DLD1 (cell line): ENCODE data around the gene TLCD3A.

ENCODE experiments used
- in situ Hi-C: cut with HindIII; loops from 2 replicates; pipeline ENCODE4 v1.10.0; 2017; ENCODE audit warnings: low sequenced_read_pairs

TLCD3A gene

DNA sequence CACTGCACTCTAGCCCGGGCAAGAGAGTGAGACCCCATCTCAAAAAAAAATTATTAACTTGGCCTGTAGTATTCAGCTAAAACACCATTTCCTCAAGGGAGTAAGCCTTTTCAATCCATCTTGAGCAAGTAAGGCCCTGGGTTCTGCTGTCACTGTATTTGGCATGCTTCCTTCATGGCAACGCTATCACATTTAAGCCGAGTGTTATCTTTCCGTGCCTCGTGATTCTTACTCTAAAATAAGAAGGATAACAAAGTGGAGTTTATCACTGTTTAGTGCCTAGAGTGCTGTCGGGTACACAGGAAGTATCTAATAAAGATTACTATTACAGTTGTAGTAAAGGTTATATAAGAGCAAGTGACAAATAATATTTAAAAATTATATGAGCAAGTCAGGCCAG is 26.5 kb upstream of the TLCD3A start:
- in situ Hi-C loops = no loop called here

DNA sequence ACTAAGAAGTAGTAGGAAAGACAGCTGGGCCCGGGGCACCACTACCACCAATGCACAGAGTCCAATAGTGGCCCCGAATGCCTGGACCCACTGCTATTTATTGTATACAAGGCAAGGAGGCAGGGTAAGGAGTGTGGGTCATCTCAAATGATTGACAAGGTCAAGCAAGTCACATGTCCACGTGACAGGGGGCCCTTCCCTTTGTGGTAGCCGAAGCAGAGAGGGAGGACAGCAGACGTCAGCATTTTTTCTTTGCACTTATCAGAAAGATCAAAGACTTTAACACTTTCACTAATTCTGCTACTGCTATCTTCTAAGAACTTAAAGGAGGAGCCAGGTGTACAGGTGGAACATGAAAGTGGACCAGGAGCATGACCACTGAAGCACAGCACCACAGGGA is 24.3 kb upstream of the TLCD3A start:
- in situ Hi-C loops = no loop called here

DNA sequence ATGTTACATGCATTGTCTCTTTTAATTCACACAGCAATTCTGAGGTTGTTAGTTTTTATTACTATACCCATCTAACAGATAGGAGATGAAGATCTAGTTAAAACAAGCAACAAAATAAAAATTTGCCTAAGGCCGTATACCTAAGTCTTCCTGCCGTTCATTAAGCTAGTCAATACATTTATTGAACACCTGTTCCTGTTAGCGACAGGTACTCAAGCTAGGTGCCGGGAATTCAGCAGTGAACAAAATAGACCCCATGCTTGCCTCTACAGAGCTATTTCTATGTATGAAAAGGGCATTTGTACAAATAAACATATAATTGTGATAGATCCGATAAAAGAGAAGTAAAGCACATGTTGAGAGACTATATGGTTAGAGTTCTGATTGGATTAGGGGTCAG is 14.3 kb upstream of the TLCD3A start:
- in situ Hi-C loops = no loop called here

DNA sequence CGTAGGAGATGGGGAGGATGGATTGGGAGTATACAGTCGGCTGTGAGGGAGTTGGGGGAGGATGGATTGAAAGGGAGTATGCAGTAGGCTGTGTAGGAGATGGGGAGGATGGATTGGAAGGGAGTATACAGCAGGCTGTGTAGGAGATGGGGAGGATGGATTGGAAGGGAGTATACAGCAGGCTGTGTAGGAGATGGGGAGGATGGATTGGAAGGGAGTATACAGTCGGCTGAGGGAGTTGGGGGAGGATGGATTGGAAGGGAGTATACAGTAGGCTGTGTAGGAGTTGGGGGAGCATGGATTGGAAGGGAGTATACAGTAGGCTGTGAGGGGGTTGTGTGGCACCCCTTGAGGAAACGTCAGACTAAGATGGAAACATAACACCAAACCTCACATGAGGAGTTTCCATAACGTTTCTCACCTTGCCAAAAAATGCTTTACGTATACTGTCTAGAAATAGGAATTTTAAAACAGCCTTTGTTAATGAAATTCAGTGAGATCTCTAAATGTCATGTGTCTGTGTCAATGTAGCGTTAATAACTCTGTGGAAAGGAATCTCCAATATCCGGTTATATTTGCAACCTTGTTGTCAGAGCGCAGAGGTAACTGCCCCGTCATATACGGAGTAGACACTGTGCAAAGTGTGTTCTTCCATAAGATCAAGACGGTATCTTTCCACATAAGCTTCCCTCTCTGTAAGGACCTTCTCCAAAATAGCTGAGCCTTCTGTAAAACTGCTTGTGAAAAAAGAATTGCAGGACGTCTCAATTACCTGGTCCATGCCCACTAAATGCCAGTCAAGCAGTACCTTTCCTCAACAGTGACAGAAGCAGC is 11.5 kb upstream of the TLCD3A start:
- in situ Hi-C loops = no loop called here

DNA sequence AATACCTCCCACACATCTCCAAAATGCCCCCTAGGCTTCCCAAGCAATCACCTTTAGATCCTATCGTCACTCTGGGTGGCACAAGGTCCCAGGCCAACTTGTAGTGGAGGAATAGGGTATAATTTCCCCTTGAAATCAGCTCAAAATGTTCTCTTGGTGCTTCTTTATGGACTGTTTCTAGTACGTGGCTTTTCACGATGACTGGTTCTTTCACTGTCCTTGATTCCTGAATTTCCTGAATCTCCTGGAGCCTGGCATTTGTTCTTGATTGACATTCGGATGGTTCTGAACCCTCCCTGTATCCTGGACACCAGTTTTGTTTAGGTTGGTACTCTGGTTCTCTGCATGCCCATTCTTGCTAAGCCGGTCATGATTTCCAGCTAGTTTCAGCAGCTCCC is 10.9 kb upstream of the TLCD3A start:
- in situ Hi-C loops = no loop called here

DNA sequence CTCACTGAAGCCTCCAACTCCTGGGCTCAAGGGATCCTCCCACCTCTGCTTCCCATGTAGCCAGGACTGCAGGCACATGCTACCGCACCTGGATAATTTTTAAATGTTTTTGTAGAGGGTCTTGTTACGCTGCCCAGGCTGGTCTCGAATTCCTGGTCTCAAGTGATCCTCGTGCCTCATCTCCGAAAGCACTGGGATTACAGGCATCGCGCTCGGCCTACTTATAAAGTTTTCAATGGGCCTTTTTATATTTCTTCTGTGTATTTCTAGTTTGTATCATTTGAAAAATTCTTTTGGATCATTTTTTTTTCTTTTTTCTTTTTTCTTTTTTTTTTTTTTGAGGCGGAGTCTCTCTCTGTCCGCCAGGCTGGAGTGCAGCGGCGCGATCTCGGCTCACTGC is 7.3 kb upstream of the TLCD3A start:
- in situ Hi-C loops = no loop called here

DNA sequence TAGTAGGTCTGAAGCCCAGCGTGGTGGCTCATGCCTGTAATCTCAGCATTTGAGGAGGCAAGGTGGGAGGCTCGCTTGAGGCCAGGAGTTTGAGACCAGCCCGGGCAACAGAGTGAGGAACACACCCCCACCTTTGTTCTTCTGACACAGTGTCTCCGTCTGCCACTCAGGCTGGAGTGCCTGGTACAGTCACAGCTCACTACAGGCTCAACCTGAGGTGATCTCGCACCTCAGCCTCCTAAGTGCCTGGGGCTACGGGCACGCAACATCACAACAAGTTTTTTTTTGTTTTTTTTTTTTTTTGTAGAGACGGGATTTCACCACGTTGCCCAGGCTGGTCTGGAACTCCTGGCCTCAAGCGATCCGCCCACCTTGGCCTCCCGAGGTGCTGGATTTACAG is 6.7 kb upstream of the TLCD3A start:
- in situ Hi-C loops = no loop called here

DNA sequence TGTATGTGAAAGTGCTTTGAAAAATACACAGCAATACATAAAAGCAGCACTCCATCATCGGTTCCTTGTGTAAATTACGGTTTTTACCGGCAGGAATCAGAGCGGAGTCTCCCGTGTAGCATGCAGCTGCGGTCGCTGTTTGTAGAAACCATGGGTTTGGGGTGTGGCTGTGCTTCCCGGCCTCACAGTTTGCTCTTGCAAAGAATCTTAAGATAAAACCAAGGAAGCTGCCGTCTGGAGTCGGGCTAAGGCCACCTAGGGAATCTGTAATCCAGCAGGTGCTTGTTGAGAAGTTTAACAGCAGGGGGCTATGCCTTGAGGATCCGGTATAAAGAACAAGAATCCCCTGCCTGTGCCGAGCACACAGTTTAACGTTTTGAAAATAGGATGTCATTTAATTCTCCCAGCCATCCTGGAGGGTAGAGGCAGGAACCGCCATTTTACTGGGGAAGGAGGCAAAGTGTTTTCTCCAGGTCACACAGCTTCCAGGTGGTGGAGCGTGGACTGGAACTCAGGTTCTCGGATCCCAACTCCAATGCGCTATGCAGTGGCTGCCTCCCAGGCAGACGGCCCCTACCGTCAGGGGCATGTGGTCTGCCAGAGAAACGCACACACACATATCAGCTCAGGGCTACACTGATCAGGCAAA is 6.0 kb upstream of the TLCD3A start:
- in situ Hi-C loops = no loop called here

DNA sequence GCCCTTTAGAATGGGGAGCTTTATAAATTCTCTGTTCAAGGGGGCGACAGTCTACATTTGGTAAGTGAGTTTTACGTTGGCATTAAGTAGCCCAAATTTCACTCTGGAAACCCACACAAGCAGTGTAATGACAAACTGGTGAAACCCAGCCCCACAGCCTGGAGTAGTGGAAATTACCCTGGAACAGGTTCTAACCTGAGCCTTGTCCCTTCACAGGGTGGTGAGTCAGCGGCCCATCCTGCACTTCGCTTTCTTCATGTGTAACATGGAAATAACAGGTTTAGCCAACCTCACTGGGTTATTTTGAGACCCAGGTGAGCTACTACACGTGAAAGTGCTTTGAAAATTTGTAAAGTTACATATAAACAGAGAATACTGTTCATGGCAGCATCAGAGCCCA is 3.5 kb upstream of the TLCD3A start:
- in situ Hi-C loops = no loop called here

DNA sequence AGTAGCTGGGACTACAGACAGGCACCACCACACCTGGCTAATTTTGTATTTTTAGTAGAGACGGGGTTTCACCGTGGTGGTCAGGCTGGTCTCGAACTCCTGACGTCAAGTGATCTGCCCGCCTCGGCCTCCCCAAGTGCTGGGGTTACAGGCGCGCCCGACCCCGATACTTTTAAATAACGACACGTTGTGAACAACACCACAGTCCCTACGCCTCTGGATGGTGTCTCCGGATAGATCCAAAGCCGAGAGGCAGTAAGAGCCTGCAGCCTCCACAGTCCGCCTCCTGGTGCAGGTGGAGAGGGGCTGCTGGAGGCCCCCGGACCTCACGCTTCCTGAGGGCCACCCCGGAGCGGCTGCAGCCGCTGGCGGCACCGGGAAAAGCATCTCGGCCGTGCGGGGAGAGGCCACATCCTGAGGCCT is 741 bp upstream of the TLCD3A start:
- in situ Hi-C loops = no loop called here

DNA sequence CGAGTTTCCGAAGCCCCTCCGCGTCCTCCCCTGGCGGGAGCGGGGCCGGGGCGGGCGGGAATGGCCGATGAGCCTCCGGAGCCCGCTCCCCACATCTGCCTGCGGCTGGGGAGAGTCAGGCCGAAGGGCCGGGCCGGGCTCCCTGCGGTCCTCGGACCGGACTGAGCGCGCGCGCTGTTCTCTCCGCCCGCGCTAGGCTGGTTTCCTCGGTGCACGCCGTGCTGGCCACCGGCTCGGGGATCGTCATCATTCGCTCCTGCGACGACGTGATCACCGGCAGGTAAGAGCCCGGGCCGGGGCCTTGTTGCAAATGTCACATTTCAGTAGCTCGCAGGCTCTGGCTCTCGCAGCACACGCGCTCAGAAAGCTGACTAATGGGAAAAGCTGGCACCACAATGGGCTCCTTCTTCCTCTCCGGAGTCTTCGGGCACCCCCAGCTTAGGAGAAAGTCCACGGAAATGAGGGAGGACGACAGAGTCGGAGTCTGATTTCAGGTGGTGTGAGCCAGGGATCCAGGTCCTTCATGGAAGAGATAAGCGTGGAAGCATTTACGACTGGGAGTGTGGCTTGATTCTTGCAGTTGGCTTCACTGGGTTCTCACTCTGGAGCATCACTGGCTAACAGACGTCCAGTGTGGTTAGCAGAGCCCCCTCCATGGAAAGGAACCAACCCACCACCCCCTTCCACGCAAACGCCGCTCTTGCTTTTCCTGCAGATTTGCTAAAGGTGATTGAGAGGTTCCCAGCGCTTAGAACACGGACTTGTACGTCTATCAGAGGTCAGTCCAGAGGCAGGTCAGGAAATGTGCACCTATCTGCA is 715 bp downstream of the TLCD3A start:
- in situ Hi-C loops = no loop called here

DNA sequence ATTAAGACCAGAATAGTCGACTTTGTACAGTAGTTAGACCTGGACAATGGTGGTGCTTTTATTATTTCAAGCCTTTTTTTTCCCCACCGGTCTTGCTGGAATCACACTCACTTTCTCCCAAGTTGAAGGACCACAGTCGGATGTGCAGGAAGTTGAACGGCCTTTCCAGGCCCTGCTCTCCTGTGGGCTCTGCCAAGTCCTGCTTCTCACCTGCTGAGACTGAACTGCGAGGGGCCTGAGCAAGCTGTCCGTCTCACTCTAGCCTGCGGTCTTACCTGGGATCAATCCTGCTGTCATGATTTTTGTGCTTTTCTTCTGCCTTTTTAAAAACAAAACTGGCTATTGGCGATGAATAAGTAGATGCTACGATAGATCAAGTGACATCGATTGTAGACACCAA is 1.3 kb downstream of the TLCD3A start:
- in situ Hi-C loops = no loop called here

DNA sequence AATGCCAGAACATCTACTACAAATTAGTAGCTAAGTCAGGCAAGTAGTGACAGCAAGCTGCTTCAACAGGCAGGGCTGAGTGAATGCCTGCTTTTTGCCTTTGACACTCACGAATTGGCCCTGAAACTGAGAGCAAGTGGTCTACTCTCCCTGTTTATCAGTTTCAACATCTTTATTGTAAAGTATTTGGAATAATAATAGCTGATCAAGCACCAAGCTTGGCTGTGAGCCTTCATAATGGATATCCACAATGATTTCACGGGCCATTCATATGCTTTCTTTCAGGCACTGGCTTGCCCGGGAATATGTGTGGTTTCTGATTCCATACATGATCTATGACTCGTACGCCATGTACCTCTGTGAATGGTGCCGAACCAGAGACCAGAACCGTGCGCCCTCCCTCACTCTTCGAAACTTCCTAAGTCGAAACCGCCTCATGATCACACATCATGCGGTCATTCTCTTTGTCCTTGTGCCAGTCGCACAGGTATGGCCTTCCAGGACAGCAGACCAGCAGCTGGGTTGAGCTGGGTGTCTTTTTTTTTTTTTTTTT is 5.2 kb downstream of the TLCD3A start:
- in situ Hi-C loops = no loop called here

DNA sequence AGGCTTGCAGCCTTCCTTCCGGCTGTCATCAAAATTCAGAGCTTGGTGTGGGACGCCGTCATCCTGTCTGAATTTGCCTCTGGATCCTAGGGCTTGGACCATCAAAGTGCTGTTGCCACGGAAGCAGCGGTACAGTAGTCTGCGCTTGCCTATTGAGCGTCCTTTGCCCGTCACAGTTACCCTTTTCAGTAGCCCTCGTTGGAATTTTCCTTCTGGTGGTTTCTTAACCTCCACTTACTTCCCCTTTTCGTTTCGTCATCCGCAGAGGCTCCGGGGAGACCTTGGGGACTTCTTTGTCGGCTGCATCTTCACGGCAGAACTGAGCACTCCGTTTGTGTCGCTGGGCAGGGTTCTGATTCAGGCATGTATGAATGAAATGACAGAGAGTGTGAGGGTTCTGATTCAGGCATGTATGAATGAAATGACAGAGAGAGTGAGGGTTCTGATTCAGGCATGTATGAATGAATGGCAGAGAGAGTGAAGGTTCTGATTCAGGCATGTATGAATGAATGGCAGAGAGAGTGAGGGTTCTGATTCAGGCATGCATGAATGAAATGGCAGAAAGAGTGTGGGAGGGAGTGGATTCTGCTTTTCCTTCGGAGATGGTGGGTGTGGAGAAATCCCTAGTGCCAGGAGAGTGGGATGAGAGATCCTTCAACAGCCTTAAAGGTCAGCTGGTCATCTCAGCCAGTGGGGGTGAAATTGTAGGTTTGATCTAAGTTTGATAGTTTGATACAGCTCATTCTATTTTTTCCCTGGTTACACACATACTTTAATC is 8.0 kb downstream of the TLCD3A start:
- in situ Hi-C loops = no loop called here

DNA sequence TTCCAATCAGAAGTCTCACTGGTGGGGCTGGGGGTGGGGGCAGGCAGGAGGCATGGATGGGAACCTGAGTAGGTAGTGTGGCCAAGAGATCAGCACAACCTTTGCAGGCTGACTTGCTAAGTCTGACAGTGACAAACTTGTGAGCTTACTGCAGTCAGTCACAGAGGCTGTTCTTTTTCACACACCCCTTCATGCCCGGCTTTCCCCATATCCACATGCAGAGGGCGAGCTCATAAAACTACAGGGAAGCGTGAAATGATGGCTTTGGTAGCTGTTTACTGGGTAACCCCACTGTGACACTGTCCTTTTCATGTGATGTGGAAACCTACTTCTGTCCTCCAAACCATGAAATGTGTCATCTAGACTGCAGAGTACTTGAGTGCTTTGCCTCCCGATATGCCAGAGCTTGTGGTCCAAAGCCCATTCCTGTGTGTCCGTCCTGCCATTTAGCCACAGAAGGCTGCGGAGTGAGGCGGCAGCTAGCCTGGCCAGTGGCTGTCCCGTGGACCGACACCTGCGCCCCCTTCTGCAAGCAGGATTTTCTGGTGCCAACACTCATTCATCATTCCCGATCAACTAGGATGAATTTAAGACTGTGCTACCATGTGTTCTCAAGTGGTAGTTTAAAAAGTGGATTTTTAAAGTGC is 9.9 kb downstream of the TLCD3A start:
- in situ Hi-C loops = no loop called here

DNA sequence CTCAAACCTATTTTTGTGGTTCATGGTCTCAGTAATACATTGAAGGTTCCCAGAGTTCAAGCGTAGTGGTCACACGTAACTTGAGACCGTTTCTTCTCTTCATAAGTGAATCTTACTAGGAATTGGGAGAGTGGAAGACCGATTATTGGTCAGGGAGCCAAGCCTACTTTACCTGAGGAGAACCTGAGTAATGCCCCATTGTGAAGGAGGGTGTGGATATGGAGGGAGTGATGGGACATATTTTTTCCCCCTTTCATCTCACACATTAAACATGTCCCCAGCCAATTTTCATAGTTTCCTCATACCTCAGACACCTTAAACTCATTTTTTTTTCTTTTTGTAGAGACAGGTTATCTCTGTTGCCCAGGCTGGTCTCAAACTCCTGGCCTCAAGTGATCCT is 10.7 kb downstream of the TLCD3A start:
- in situ Hi-C loops = no loop called here

DNA sequence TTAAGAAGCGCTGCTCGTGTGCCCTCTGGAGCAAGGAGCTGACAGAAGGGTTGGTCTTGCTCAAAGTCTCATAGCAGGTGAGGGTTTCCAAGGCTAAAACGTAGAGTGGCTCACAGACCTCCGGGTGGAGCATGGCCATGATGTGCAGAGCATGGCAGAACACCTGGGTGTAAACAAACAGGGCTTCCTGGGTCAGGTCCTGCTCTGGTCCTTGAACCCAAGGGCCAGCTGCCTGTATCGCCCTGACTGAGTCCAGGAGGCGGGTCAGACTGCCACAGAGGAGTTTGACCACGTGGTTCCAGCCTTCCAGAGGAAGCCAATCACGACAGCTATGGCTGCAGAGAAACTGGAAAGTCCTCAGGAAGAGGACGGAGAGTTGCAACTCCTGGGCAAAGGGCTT is 12.5 kb downstream of the TLCD3A start:
- in situ Hi-C loops = no loop called here

DNA sequence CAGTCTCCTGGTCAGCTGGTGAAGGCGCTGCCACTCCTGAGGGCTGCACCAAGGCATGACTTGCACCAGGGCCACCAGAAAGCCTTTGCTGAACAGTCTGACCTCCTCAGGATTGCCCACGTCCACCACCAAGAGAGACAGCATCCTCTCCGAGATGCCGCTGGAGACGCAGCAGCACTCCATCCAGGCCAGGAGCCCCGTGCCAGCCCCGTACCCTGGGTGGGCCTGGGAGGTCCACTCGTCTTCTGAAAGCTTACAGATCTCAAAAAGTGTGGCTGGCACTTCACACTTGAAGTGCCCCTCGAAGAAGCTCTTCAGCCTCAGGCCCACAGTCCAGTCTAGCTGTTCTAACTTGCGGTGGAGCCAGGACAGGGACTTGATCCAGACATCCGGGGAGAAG is 13.0 kb downstream of the TLCD3A start:
- in situ Hi-C loops = no loop called here

DNA sequence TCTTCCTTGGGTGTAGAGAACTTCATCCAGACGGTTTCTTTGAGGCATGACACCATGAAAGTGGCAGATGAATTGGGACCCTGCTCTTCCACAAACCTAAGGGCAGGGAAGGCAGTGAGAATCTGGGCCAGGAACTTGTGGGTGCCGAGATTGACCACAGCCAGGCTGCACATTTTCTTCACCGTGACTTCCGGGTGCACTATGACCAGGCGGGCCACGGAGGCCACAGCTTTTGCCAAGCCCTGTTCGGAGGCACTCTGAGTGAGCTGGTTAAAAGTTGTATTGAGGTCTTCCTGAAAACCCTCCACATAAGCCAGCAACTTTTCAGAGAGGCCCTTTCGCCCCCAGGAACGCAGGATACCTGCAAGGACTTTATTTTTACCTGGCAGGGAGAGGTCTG is 13.8 kb downstream of the TLCD3A start:
- in situ Hi-C loops = no loop called here
